HG03378 (cell line): Measurements from ENCODE around the gene MYADM.

Source experiments
- ATAC-seq: cut with Tn5 transposase; IDR thresholded peaks from one replicate; pipeline ENCODE4 v1.9.1; 2021; ENCODE audit warnings: mild to moderate bottlenecking, moderate library complexity; ENCODE audit not compliant: unreplicated experiment

MYADM gene

GRCh38 chr19:53908935-53909415 lies 41.3 kb downstream of the MYADM start, which contains the start of gene CACNG7:
Gene CACNG7, plus strand, starts transcription at chr19:53909278. Its CDS starts 3,554 bp downstream, at chr19:53912832.
- no peak for ATAC-seq

- no peak for ATAC-seq
Observed at GRCh38 chr19:53909471-53910169, 41.9 kb downstream of the MYADM start.

GRCh38 chr19:53910170-53910518 lies 42.5 kb downstream of the MYADM start:
- ATAC-seq: no peak

GRCh38 chr19:53912653-53913052 lies 45.0 kb downstream of the MYADM start:
- no peak for ATAC-seq

GRCh38 chr19:53915000-53915399 lies 47.3 kb downstream of the MYADM start:
- ATAC-seq: no peak

GRCh38 chr19:53916004-53916403 lies 48.3 kb downstream of the MYADM start:
- no peak for ATAC-seq

GRCh38 chr19:53917356-53917755 lies 49.7 kb downstream of the MYADM start:
- no peak for ATAC-seq
